NT2/D1 (cell line): Measurements from ENCODE around the gene NT5DC1.

Experiments
- YY1 ChIP-seq: IDR thresholded peaks from 2 replicates; pipeline ENCODE4 v1.6.1; 2011; ENCODE audit not compliant: insufficient read length, insufficient read depth
- ZNF274 ChIP-seq: IDR thresholded peaks from 2 replicates; pipeline ENCODE4 v1.6.1; 2011; ENCODE audit warnings: mild to moderate bottlenecking, low read depth, low read length

DNA sequence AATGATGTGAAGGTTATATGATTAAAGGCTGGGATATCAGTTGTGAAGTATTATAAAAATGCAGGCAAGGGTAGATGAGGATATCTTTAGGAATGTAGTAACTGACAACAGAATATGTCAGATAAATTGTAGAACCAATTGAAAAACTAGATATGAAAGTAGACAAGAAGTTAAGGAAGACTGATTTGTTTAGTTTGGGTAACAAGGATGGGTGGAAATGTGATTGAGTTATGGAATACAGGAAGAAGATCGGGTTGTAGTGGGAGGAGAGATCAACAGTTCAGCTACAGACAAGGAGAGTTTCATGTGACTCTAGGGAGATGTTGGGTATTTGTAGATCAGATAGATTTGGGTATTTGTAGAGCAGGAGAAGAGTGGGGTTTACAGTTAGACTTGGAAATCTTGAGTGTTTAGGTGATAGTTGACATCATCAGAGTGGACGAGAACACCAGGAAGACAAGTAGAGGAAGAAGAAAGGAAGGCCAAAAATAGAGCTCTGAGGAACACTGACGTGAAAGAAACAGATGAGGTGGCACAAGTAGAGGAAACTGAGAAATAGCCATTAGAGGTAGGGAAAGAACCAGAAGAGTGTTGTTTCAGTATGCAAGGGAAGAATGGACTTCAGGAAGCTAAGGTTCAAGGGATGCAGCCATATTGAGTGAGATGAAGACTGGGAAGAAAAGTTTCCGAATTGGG lies 191.2 kb downstream of the NT5DC1 start:
- no peak for TF ChIP-seq YY1
- no peak for TF ChIP-seq ZNF274
